Measurements from ENCODE around the gene SYT12. TPM values are rescaled to one million over a fixed set of nuclear protein-coding genes. Genes with fewer than 3 reads are reported as not detected.
"Not testable (repeated sequence)": the region's sequence is repeated elsewhere in the genome, so short reads cannot be mapped to it uniquely, and the experiment has no call there.

Gene SYT12
- total and polyA plus RNA-seq, 5 experiments from 2014 or later: not detected

- no peak for DNase-seq
- Mint-ChIP-seq H3K27ac (peak overlapping the region in 1 of 10 donors; percentile 48), H3K4me3 (no peak overlapping the region), H3K4me1 (peaks cover 5 to 13% (median 8%) of the 10 kb centered on the region in 4 donors), H3K9me3 (peaks cover 0 to 4% (median 0%) of the 10 kb centered on the region in 9 donors), H3K27me3 (peaks cover 3 to 23% (median 18%) of the 10 kb centered on the region in 5 donors), H3K36me3 (peaks cover 0 to 2% (median 0%) of the 10 kb centered on the region in 3 donors)
- POLR2A ChIA-PET: no interaction called here
- ATAC-seq: no peak
Measured at GRCh38 chr11:66983275-66983924, 39.5 kb upstream of the SYT12 start.

- peaks cover 6 to 28% (median 20%) of the 10 kb centered on the region in 5 donors for H3K27me3 Mint-ChIP-seq
Measured at GRCh38 chr11:66985508-66986177, 37.3 kb upstream of the SYT12 start.

GRCh38 chr11:66986178-66986545 lies 36.8 kb upstream of the SYT12 start:
- Mint-ChIP-seq H3K4me1 (peaks cover 5 to 13% (median 9%) of the 10 kb centered on the region in 4 donors), H3K9me3 (peaks cover 0 to 1% (median 0%) of the 10 kb centered on the region in 9 donors), H3K27ac (peak overlapping the region in 1 of 10 donors; percentile 58), H3K27me3 (peaks cover 6 to 28% (median 20%) of the 10 kb centered on the region in 5 donors), H3K4me3 (no peak overlapping the region), H3K36me3 (peaks cover 0 to 2% (median 0%) of the 10 kb centered on the region in 3 donors)
- POLR2A ChIA-PET: no interaction called here
- ATAC-seq (no peak), DNase-seq (no peak)

More at GRCh38 chr11:66985508-66986177, 37.3 kb upstream of the SYT12 start:
- no peak for DNase-seq
- Mint-ChIP-seq H3K9me3 (peaks cover 0 to 1% (median 0%) of the 10 kb centered on the region in 9 donors), H3K4me1 (peaks cover 5 to 13% (median 9%) of the 10 kb centered on the region in 4 donors), H3K4me3 (no peak overlapping the region), H3K36me3 (peaks cover 0 to 2% (median 0%) of the 10 kb centered on the region in 3 donors), H3K27ac (peak overlapping the region in 1 of 10 donors; percentile 25)
- no peak for ATAC-seq
- POLR2A ChIA-PET: no interaction called here

GRCh38 chr11:66987158-66987620 lies 35.7 kb upstream of the SYT12 start:
- H3K27me3 Mint-ChIP-seq: peaks cover 6 to 28% (median 20%) of the 10 kb centered on the region in 5 donors
- no peak overlapping the region for H3K27ac Mint-ChIP-seq
- POLR2A ChIA-PET: interaction anchor here (1.1 kb wide), 1 partner anchor 29 kb away, joined by 3 read pairs; no protein-coding TSS in a partner anchor
- DNase-seq (peak in 1 of 10 donors; percentile 45), ATAC-seq (no peak)
- peaks cover 0 to 2% (median 0%) of the 10 kb centered on the region in 3 donors for H3K36me3 Mint-ChIP-seq
- no peak overlapping the region for H3K4me3 Mint-ChIP-seq
- H3K9me3 Mint-ChIP-seq: peaks cover 0 to 1% (median 0%) of the 10 kb centered on the region in 9 donors
- peaks cover 2 to 10% (median 7%) of the 10 kb centered on the region in 4 donors for H3K4me1 Mint-ChIP-seq

DNA sequence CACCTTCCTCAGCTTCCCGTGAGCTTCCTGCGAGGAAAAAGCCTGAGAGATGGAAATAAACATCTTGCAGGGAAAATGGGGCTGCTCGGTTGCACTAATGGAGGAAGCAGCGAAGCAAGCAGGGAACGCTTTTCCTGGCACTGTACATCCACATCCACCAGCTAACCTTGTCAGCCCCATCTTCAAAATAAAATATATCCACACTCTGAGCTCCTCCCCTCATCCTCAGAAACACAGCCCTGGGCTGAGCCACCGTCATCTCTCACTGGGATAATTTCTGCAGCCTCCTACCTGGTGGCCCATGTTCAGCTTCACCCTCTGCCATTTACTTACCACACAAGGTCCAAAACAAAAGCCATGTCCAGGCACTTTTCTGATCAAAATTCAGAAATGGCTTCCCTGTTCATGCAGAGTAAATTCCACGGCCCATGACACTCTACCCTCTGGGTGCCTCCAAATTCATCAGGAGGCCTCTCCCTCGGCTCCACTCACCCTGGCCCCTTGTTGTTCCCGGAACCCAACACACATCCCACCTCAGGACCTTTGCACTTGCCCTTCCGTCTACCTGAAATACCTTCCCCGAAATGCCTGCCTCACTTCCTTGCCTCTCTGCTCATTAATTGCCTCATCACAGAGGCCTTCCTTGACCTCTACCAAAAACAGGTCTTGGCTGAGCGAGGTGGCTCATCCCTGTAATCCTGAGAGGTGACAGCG lies 34.9 kb upstream of the SYT12 start:
- peaks cover 0 to 2% (median 0%) of the 10 kb centered on the region in 3 donors for H3K36me3 Mint-ChIP-seq
- H3K4me3 Mint-ChIP-seq: no peak overlapping the region
- peak in 1 of 10 donors; percentile 13 for DNase-seq
- ATAC-seq: no peak
- H3K9me3 Mint-ChIP-seq: peaks cover 0 to 1% (median 0%) of the 10 kb centered on the region in 9 donors
- peak overlapping the region in 1 of 10 donors; percentile 88 for H3K27ac Mint-ChIP-seq
- POLR2A ChIA-PET: interaction anchor here (1.1 kb wide), 1 partner anchor 29 kb away, joined by 3 read pairs; no protein-coding TSS in a partner anchor
- H3K4me1 Mint-ChIP-seq: peaks cover 0 to 9% (median under 1%) of the 10 kb centered on the region in 4 donors
- H3K27me3 Mint-ChIP-seq: peaks cover 4 to 24% (median 20%) of the 10 kb centered on the region in 5 donors

DNA sequence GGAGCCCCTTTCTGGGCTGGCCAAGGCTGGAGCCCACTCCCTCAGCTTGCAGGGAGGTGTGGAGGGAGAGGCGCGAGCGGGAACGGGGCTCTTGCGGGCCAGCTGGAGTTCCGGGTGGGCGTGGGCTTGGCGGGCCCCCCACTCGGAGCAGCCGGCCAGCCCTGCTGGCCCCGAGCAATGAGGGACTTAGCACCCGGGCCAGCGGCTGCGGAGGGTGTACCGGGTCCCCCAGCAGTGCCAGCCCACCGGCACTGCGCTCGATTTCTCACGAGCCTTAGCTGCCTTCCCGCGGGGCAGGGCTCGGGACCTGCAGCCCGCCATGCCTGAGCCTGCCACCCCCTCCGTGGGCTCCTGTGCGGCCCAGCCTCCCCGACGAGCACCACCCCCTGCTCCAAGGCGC lies 34.2 kb upstream of the SYT12 start:
- ATAC-seq, POLR2A ChIA-PET, H3K27ac Mint-ChIP-seq, H3K36me3 Mint-ChIP-seq, H3K4me3 Mint-ChIP-seq, H3K9me3 Mint-ChIP-seq, H3K4me1 Mint-ChIP-seq: not testable (repeated sequence)
- H3K27me3 Mint-ChIP-seq: peaks cover 7 to 21% (median 18%) of the 10 kb centered on the region in 5 donors
- peak in 1 of 10 donors; percentile 3 for DNase-seq

DNA sequence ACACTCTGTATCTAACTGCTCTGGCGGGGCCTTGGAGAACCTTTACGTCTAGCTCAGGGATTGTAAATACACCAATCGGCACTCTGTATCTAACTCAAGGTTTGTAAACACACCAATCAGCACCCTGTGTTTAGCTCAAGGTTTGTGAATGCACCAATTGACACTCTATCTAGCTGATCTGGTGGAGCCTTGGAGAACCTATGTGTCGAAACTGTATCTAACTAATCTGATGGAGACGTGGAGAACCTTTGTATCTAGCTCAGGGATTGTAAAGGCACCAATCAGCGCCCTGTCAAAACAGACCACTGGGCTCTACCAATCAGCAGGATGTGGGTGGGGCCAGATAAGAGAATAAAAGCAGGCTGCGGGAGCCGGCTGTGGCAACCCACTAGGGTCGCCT lies 33.6 kb upstream of the SYT12 start:
- ATAC-seq, H3K9me3 Mint-ChIP-seq, H3K4me3 Mint-ChIP-seq, H3K36me3 Mint-ChIP-seq, H3K4me1 Mint-ChIP-seq, DNase-seq, POLR2A ChIA-PET, H3K27ac Mint-ChIP-seq: not testable (repeated sequence)
- H3K27me3 Mint-ChIP-seq: peaks cover 7 to 20% (median 15%) of the 10 kb centered on the region in 5 donors

GRCh38 chr11:66992041-66992440 lies 30.9 kb upstream of the SYT12 start:
- Mint-ChIP-seq H3K4me1 (peaks cover 0 to 2% (median 0%) of the 10 kb centered on the region in 4 donors), H3K9me3 (no peaks in the 10 kb centered on the region), H3K4me3 (no peak overlapping the region), H3K27ac (no peak overlapping the region), H3K36me3 (no peaks in the 10 kb centered on the region), H3K27me3 (peaks cover 0 to 16% (median 10%) of the 10 kb centered on the region in 5 donors)
- DNase-seq (no peak), ATAC-seq (no peak)
- POLR2A ChIA-PET: no interaction called here

DNA sequence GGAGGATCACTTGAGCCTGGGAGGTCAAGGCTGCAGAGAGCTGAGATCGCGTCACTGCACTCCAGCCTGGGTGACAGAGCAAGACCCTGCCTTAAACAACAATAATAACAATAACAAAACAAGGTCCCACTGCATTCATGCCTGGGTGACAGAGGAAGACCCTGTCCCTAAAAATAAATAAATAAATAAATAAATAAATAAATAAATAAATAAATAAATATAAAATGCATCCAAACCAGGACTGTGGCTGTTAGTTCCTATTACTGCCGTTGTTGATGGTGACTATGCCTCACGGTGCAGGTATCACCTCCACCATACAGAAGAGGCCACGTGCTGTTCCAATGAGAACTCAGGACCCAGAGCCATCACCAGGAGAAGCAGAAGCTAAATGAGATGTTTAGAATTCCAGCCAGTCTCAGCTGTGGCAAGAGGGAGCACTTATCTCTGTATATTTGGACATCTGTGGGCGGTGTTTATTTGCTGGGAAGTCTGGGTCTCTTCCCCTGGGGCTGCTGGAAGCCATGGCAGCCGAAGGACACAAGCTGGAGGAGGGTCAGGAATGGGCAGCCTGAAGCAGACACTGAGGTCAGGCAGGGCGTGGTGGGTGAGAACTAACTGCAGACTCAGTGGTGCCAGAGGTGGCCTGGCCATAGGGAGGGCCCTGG lies 26.2 kb upstream of the SYT12 start:
- no peaks in the 10 kb centered on the region for H3K9me3 Mint-ChIP-seq
- ATAC-seq (no peak), DNase-seq (peak in 1 of 10 donors; percentile 4)
- no peak overlapping the region for H3K27ac Mint-ChIP-seq
- H3K36me3 Mint-ChIP-seq: no peaks in the 10 kb centered on the region
- no peaks in the 10 kb centered on the region for H3K4me1 Mint-ChIP-seq
- no peak overlapping the region for H3K4me3 Mint-ChIP-seq
- POLR2A ChIA-PET: no interaction called here
- H3K27me3 Mint-ChIP-seq: peaks cover 0 to 16% (median 10%) of the 10 kb centered on the region in 5 donors

DNA sequence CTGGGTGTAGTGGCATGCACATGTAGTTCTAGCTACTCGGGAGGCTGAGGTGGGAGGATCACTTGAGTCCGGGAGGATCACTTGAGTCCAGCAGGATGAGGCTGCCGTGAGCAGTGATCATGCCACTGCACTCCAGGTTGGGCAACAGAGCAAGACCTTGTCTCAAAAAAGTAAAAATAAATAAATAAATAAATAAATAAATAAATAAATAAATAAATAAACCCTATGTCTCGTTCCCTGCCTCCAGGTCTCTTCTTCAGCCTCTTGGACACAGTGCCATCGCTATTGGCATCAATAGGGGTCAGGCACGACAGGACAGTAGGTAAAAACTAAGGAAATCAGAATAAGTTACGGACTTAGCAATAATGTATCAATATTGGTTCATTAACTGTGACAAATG lies 23.4 kb upstream of the SYT12 start:
- no peak overlapping the region for H3K27ac Mint-ChIP-seq
- H3K36me3 Mint-ChIP-seq: no peaks in the 10 kb centered on the region
- POLR2A ChIA-PET: no interaction called here
- H3K4me1 Mint-ChIP-seq: peaks cover 0 to 1% (median 0%) of the 10 kb centered on the region in 4 donors
- DNase-seq (no peak), ATAC-seq (no peak)
- H3K27me3 Mint-ChIP-seq: peaks cover 0 to 13% (median 4%) of the 10 kb centered on the region in 5 donors
- H3K9me3 Mint-ChIP-seq: no peaks in the 10 kb centered on the region
- H3K4me3 Mint-ChIP-seq: no peak overlapping the region

- Mint-ChIP-seq H3K4me1 (peaks cover 0 to 4% (median 2%) of the 10 kb centered on the region in 4 donors), H3K27me3 (peaks cover 0 to 11% (median 4%) of the 10 kb centered on the region in 5 donors), H3K36me3 (no peaks in the 10 kb centered on the region), H3K4me3 (no peak overlapping the region), H3K9me3 (no peaks in the 10 kb centered on the region), H3K27ac (no peak overlapping the region)
- POLR2A ChIA-PET: no interaction called here
- ATAC-seq (no peak), DNase-seq (no peak)
Measured at GRCh38 chr11:67001332-67001731, 21.6 kb upstream of the SYT12 start.

GRCh38 chr11:67002297-67002913 lies 20.5 kb upstream of the SYT12 start:
- Mint-ChIP-seq H3K27me3 (peaks cover 0 to 4% (median 1%) of the 10 kb centered on the region in 5 donors), H3K4me1 (peaks cover 0 to 8% (median 5%) of the 10 kb centered on the region in 4 donors), H3K4me3 (no peak overlapping the region), H3K27ac (peak overlapping the region in 1 of 10 donors; percentile 37), H3K9me3 (no peaks in the 10 kb centered on the region), H3K36me3 (no peaks in the 10 kb centered on the region)
- no peak for ATAC-seq
- POLR2A ChIA-PET: no interaction called here
- DNase-seq: peak in 1 of 10 donors; percentile 24

Measured in naive thymus-derived CD8-positive, alpha-beta T cell (primary cell).